Endothelial cell of umbilical vein (primary cell): Measurements from ENCODE around the gene TTF2. TPM values are rescaled to one million over a fixed set of nuclear protein-coding genes. Genes with fewer than 3 reads are reported as not detected.

Experiments used
- BruUV-seq: library from RNA; stranded (reverse); fragments of 400-500 nt; replicated peaks from 2 replicates; lab custom pipeline; 2021; lab: Mats Ljungman, UMichigan
- CTCF ChIA-PET: fragments of 300-600, 350-600 bp; sonication (Branson Sonifier 250); formaldehyde crosslinking; loops from one replicate; lab custom pipeline; 2021; ENCODE audit warnings: antibody characterized with exemption, inconsistent platforms; lab: Charles Lee
- POLR2A ChIA-PET: fragments of 300-600, 350-600 bp; sonication (Branson Sonifier 250); formaldehyde crosslinking; loops from one replicate; lab custom pipeline; 2021; ENCODE audit warnings: antibody characterized with exemption, inconsistent platforms; lab: Charles Lee
- DNase-seq: peaks from one replicate; pipeline ENCODE4 v3.0.0-alpha.2; 2011; ENCODE audit warnings: low read depth, low spot score
- FAIRE-seq: peaks from 2 replicates; lab custom pipeline; 2011; peaks lifted over from hg19 to GRCh38; lab: Jason Lieb, UNC
- H2AFZ ChIP-seq: 2 replicates; pipeline ENCODE4 v1.6.0; 2012; ENCODE audit warnings: low read depth, low read length, control low read depth, inconsistent platforms
- H3K27ac ChIP-seq: 2 replicates; pipeline ENCODE4 v1.5.1; 2011; ENCODE audit warnings: low read depth, mild to moderate bottlenecking, control low read depth, low read length, moderate library complexity; ENCODE audit not compliant: insufficient read depth
- H3K27me3 ChIP-seq, 2 experiments: 2 replicates each; pipeline versions ENCODE4 v1.6.0 to v1.6.1; 2011; ENCODE audit warnings: low read length in 2 of 2, mixed read lengths in 1 of 2; ENCODE audit not compliant: control insufficient read depth in 2 of 2, insufficient read depth in 2 of 2
- H3K36me3 ChIP-seq, 2 experiments: 2 replicates in 1 of 2; 3 replicates in 1 of 2; pipeline ENCODE4 v1.5.1; 2011; ENCODE audit warnings: low read length in 2 of 2, mild to moderate bottlenecking in 1 of 2, moderate library complexity in 1 of 2; ENCODE audit not compliant: control insufficient read depth in 2 of 2, insufficient read depth in 2 of 2; ENCODE audit errors: extremely low read depth in 1 of 2
- H3K4me1 ChIP-seq: 3 replicates; pipeline ENCODE4 v1.5.1; 2011; ENCODE audit warnings: mild to moderate bottlenecking, low read length; ENCODE audit not compliant: control insufficient read depth, insufficient read depth; ENCODE audit errors: extremely low read depth
- H3K4me2 ChIP-seq: 2 replicates; pipeline ENCODE4 v1.6.1; 2011; ENCODE audit warnings: low read length, control low read depth, mixed read lengths; ENCODE audit not compliant: insufficient read depth
- H3K4me3 ChIP-seq, 3 experiments: fragments of 200-600 bp in 1 of 3; sonication (generic), shearing (Covaris generic) in 1 of 3; replicated peaks in 1 of 3; 2 replicates each; pipeline ENCODE4 v1.5.1; 2011 to 2016; ENCODE audit warnings: control low read depth in 3 of 3, low read length in 3 of 3, mild to moderate bottlenecking in 2 of 3, inconsistent platforms in 1 of 3, low read depth in 1 of 3, moderate library complexity in 1 of 3; ENCODE audit not compliant: insufficient read depth in 1 of 3
- H3K79me2 ChIP-seq: 2 replicates; pipeline ENCODE4 v1.6.0; 2012; ENCODE audit warnings: low read length, inconsistent platforms; ENCODE audit not compliant: control insufficient read depth, insufficient read depth
- H3K9ac ChIP-seq: replicated peaks from 2 replicates; pipeline ENCODE3; 2011; ENCODE audit warnings: low read length, control low read depth; ENCODE audit not compliant: insufficient read depth; ENCODE audit errors: extremely low read depth
- H3K9me1 ChIP-seq: replicated peaks from 3 replicates; pipeline ENCODE4 v1.6.0; 2011; ENCODE audit warnings: mild to moderate bottlenecking, low read length; ENCODE audit not compliant: control insufficient read depth, insufficient read depth; ENCODE audit errors: extremely low read depth
- H3K9me3 ChIP-seq: replicated peaks from 2 replicates; pipeline ENCODE4 v1.5.1; 2012; ENCODE audit warnings: low read length, inconsistent platforms; ENCODE audit not compliant: control insufficient read depth, insufficient read depth
- H4K20me1 ChIP-seq: replicated peaks from 2 replicates; pipeline ENCODE3; 2011; ENCODE audit warnings: mild to moderate bottlenecking, low read length; ENCODE audit not compliant: control insufficient read depth, insufficient read depth; ENCODE audit errors: extremely low read depth
- EZH2 ChIP-seq: IDR thresholded peaks from 2 replicates; pipeline ENCODE4 v1.6.1; 2012; ENCODE audit warnings: borderline replicate concordance, low read depth, mild to moderate bottlenecking, moderate library complexity, low read length, inconsistent platforms; ENCODE audit not compliant: severe bottlenecking
- FOS ChIP-seq: IDR thresholded peaks from 2 replicates; pipeline ENCODE4 v1.6.1; 2011; ENCODE audit warnings: mild to moderate bottlenecking, low read length, moderate library complexity, borderline replicate concordance; ENCODE audit not compliant: insufficient read depth
- GATA2 ChIP-seq: IDR thresholded peaks from 2 replicates; pipeline ENCODE4 v1.7.0; 2011; ENCODE audit warnings: low read depth, mild to moderate bottlenecking, moderate library complexity, mixed read lengths, low read length; ENCODE audit not compliant: insufficient read length, insufficient read depth
- MAX ChIP-seq: IDR thresholded peaks from 2 replicates; pipeline ENCODE4 v1.6.1; 2011; ENCODE audit not compliant: insufficient read depth, insufficient read length
- MYC ChIP-seq: IDR thresholded peaks from one replicate; pipeline ENCODE4 v1.6.1; 2011; ENCODE audit warnings: mild to moderate bottlenecking, low read depth, low read length
- POLR2A ChIP-seq: IDR thresholded peaks from 2 replicates; pipeline ENCODE4 v1.6.1; 2012; ENCODE audit warnings: low read depth, mild to moderate bottlenecking, control low read depth, low read length
- dilution Hi-C: fragments of 300-500 bp; cut with MboI; formaldehyde crosslinking; loops from one replicate; pipeline ENCODE4 v1.15.0; 2019; ENCODE audit warnings: low sequenced_read_pairs; ENCODE audit not compliant: extremely low pct_ligation_motif_present
- intact Hi-C: fragments of 100-400 bp; cut with micrococcal nuclease; formaldehyde crosslinking; loops from one replicate; pipeline ENCODE4 v1.10.0; 2022
- polyA plus RNA-seq, 4 experiments: library from polyadenylated mRNA; depleted of rRNA in 3 of 4; stranded (reverse) in 3 of 4; unstranded in 1 of 4; fragments of >200 nt; gene quantifications; 2 replicates each; pipeline versions ENCODE4 v1.2.1 to v1.2.3, GENCODE V29; 2011 to 2012; ENCODE audit warnings: missing spikeins in 1 of 4
- total RNA-seq: library from RNA; stranded (reverse); gene quantifications from 2 replicates; pipeline ENCODE4 v1.2.3, GENCODE V29; 2021

The TTF2 gene
- total and polyA plus RNA-seq, 2 donors (not counting 3 experiments of a cell fraction or from before 2014, with no cell fraction given), result 8.8 to 44.4 TPM

GRCh38 chr1:117094841-117095604, 34.9 kb downstream of the TTF2 start:
- peaks cover 35% of the 10 kb centered on the region for H3K4me1 ChIP-seq
- H3K4me3 ChIP-seq, result no peak overlapping the region
- H3K4me2 ChIP-seq, result no peak overlapping the region
- H3K9me3 ChIP-seq, result no peaks in the 10 kb centered on the region
- BruUV-seq, result no TSS peak
- intact Hi-C loops, result loop anchor here (1.0 to 2.0 kb wide), 4 partner anchors 18 to 34 kb away; partner anchors contain the start of genes TRIM45 and TTF2
- peaks cover 2 to 13% of the 10 kb centered on the region in 2 experiments for H3K36me3 ChIP-seq
- no peak overlapping the region for H2AFZ ChIP-seq
- POLR2A ChIA-PET, result no interaction called here
- no peaks in the 10 kb centered on the region for H3K79me2 ChIP-seq
- FAIRE-seq, result no peak
- H3K27ac ChIP-seq, result peak overlapping the region; percentile 99
- dilution Hi-C loops, result no loop called here
- no peak overlapping the region for H3K9ac ChIP-seq
- TF ChIP-seq FOS, result peak; percentile 25
- no peak for TF ChIP-seq EZH2
- H3K27me3 ChIP-seq, result no peaks in the 10 kb centered on the region
- H4K20me1 ChIP-seq, result no peaks in the 10 kb centered on the region
- CTCF ChIA-PET, result interaction anchor here (0.6 to 5.4 kb wide), 11 partner anchors 12 to 35 kb away, joined by 3 to 70 read pairs (median 19); partner anchors contain the start of genes TRIM45 and TTF2
- peak; percentile 53 for DNase-seq
- H3K9me1 ChIP-seq, result no peaks in the 10 kb centered on the region

- no peaks in the 10 kb centered on the region for H3K9me3 ChIP-seq
- no peaks in the 10 kb centered on the region for H3K27me3 ChIP-seq
- TF ChIP-seq POLR2A (no peak), MYC (no peak), MAX (no peak), GATA2 (peak; percentile 6)
- no peaks in the 10 kb centered on the region for H3K9me1 ChIP-seq
- H3K27ac ChIP-seq, result peak overlapping the region; percentile 64
- H3K36me3 ChIP-seq, result peaks cover 0 to 10% of the 10 kb centered on the region in 2 experiments
- peaks cover 35% of the 10 kb centered on the region for H3K4me1 ChIP-seq
- peak overlapping the region; percentile 35 for H3K4me2 ChIP-seq
- dilution Hi-C loops (no loop called here), intact Hi-C loops (no loop called here)
- DNase-seq, result peak; percentile 44
- ChIA-PET CTCF (interaction anchor here (0.8 to 5.4 kb wide), 5 partner anchors 14 to 31 kb away, joined by 3 to 42 read pairs (median 7); no protein-coding TSS in a partner anchor), POLR2A (no interaction called here)
- no peaks in the 10 kb centered on the region for H4K20me1 ChIP-seq
- H2AFZ ChIP-seq, result no peak overlapping the region
- H3K79me2 ChIP-seq, result no peaks in the 10 kb centered on the region
- H3K4me3 ChIP-seq, result no peak overlapping the region
- H3K9ac ChIP-seq, result no peak overlapping the region
- no peak for FAIRE-seq
- no TSS peak for BruUV-seq
These were observed 36.9 kb downstream of the TTF2 start for GRCh38 chr1:117096951-117097408.
